GM23248 (cell line): Measurements from ENCODE around the gene FAM222B.

Experiments
- EZH2 ChIP-seq: fragments of 200-600 bp; sonication (generic); IDR thresholded peaks from 2 replicates; pipeline ENCODE4 v1.6.1; 2018; ENCODE audit warnings: antibody characterized with exemption, mild to moderate bottlenecking; ENCODE audit not compliant: insufficient read depth, poor library complexity, severe bottlenecking
- EZH2phosphoT487 ChIP-seq: fragments of 200-600 bp; sonication (generic); IDR thresholded peaks from 2 replicates; pipeline ENCODE4 v1.6.1; 2018; ENCODE audit warnings: antibody characterized with exemption, moderate library complexity, mild to moderate bottlenecking, low read depth; ENCODE audit not compliant: insufficient read depth

DNA sequence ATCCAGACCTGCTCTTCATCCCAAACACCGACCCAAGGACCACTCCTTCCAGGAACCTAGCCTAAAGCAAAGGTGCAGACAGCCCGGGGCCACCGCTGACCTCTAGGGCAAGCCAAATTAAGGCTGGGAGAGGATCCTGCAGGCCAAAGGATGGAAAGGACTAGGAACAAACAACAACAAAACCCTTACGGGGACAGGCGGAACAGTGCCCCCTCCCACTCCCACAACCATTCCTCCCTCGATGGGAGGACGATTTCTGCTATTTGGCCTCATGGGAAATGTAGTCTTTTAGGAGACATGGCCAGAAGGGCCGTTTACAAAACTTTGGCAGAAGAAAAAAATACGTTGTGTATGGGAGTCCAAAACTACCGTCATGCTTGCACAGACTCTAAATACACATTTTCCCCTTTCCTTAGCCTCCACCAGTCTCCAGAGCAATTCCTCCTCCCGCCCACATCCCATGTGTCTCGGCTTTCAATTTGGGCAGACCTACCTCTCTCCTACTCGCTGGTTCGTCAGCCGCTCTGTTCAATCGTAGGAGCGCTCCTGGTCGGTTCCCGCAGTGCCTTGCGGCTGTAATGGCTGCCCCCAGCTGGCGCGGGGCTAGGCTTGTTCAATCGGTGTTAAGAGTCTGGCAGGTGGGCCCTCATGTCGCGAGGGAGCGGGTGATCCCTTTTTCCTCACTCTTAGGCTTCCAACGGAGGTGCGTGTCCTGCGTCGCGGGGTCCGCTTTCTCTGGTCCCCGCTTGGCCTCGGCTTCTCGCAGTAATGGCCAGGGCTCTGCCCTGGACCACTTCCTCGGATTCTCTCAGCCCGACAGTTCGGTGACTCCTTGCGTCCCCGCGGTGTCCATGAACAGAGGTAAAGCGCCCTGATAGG lies 12.1 kb upstream of the FAM222B start, which contains the start of gene ERAL1:
- TF ChIP-seq EZH2 (no peak), EZH2phosphoT487 (no peak)
